ENCODE data around the gene SERPINA4. TPM values are rescaled to one million over a fixed set of nuclear protein-coding genes. Genes with fewer than 3 reads are reported as not detected.
A peak's percentile ranks its signal among the peaks of the same experiment; 100 is the strongest.

Gene SERPINA4
- total and polyA plus RNA-seq, 4 donors: not detected

- Histone ChIP-seq H3K4me1 (ENCODE audit: control insufficient read depth, insufficient read depth, low read length) (peaks cover 12% of the 10 kb centered on the region), H3K9me3 (ENCODE audit: control insufficient read depth, insufficient read depth, low read length) (peaks cover 2% of the 10 kb centered on the region), H3K36me3 (ENCODE audit: control insufficient read depth, insufficient read depth, low read length) (no peaks in the 10 kb centered on the region), H3K27ac (ENCODE audit: low read depth, low read length) (no peak overlapping the region), H3K27me3 (ENCODE audit: control insufficient read depth, insufficient read depth, low read length) (no peaks in the 10 kb centered on the region), H3K4me3 (ENCODE audit: low read depth, low read length) (no peak overlapping the region)
- DNase-seq (ENCODE audit: low read depth in 4 of 6, low spot score in 6 of 6): no peak
- WGBS (ENCODE audit: insufficient coverage): 87% methylated on average over 11 of the region's 12 CpGs
These were observed 19.0 kb upstream of the SERPINA4 start for GRCh38 chr14:94542111-94542810.

GRCh38 chr14:94542811-94543440 lies 18.3 kb upstream of the SERPINA4 start:
- no peaks in the 10 kb centered on the region for H3K36me3 ChIP-seq (ENCODE audit: control insufficient read depth, insufficient read depth, low read length)
- DNase-seq (ENCODE audit: low read depth in 4 of 6, low spot score in 6 of 6): no peak
- no peaks in the 10 kb centered on the region for H3K27me3 ChIP-seq (ENCODE audit: control insufficient read depth, insufficient read depth, low read length)
- 78% methylated on average over 8 of the region's 9 CpGs for WGBS (ENCODE audit: insufficient coverage)
- H3K4me3 ChIP-seq (ENCODE audit: low read depth, low read length): no peak overlapping the region
- H3K9me3 ChIP-seq (ENCODE audit: control insufficient read depth, insufficient read depth, low read length): peaks cover 2% of the 10 kb centered on the region
- peaks cover 12% of the 10 kb centered on the region for H3K4me1 ChIP-seq (ENCODE audit: control insufficient read depth, insufficient read depth, low read length)
- no peak overlapping the region for H3K27ac ChIP-seq (ENCODE audit: low read depth, low read length)

GRCh38 chr14:94543449-94544124 lies 17.7 kb upstream of the SERPINA4 start:
- DNase-seq (ENCODE audit: low read depth in 4 of 6, low spot score in 6 of 6): peak in 1 of 6 donors; percentile 18
- Histone ChIP-seq H3K36me3 (ENCODE audit: control insufficient read depth, insufficient read depth, low read length) (no peaks in the 10 kb centered on the region), H3K4me1 (ENCODE audit: control insufficient read depth, insufficient read depth, low read length) (peaks cover 12% of the 10 kb centered on the region), H3K27me3 (ENCODE audit: control insufficient read depth, insufficient read depth, low read length) (no peaks in the 10 kb centered on the region), H3K27ac (ENCODE audit: low read depth, low read length) (no peak overlapping the region), H3K9me3 (ENCODE audit: control insufficient read depth, insufficient read depth, low read length) (peaks cover 2% of the 10 kb centered on the region), H3K4me3 (ENCODE audit: low read depth, low read length) (no peak overlapping the region)
- 75% methylated on average over 14 of the region's 15 CpGs for WGBS (ENCODE audit: insufficient coverage)

- Histone ChIP-seq H3K36me3 (ENCODE audit: control insufficient read depth, insufficient read depth, low read length) (no peaks in the 10 kb centered on the region), H3K9me3 (ENCODE audit: control insufficient read depth, insufficient read depth, low read length) (peaks cover 2% of the 10 kb centered on the region), H3K4me3 (ENCODE audit: low read depth, low read length) (no peak overlapping the region), H3K4me1 (ENCODE audit: control insufficient read depth, insufficient read depth, low read length) (peaks cover 18% of the 10 kb centered on the region), H3K27ac (ENCODE audit: low read depth, low read length) (no peak overlapping the region), H3K27me3 (ENCODE audit: control insufficient read depth, insufficient read depth, low read length) (no peaks in the 10 kb centered on the region)
- WGBS (ENCODE audit: insufficient coverage): 47% methylated on average over 6 of the region's 7 CpGs
- DNase-seq (ENCODE audit: low read depth in 4 of 6, low spot score in 6 of 6): no peak
These were observed 16.5 kb upstream of the SERPINA4 start for GRCh38 chr14:94544726-94545125.

GRCh38 chr14:94545131-94545841 lies 16.0 kb upstream of the SERPINA4 start:
- Histone ChIP-seq H3K27ac (ENCODE audit: low read depth, low read length) (no peak overlapping the region), H3K4me3 (ENCODE audit: low read depth, low read length) (no peak overlapping the region), H3K4me1 (ENCODE audit: control insufficient read depth, insufficient read depth, low read length) (peaks cover 18% of the 10 kb centered on the region), H3K27me3 (ENCODE audit: control insufficient read depth, insufficient read depth, low read length) (no peaks in the 10 kb centered on the region), H3K36me3 (ENCODE audit: control insufficient read depth, insufficient read depth, low read length) (no peaks in the 10 kb centered on the region), H3K9me3 (ENCODE audit: control insufficient read depth, insufficient read depth, low read length) (peaks cover 2% of the 10 kb centered on the region)
- peak in 3 of 6 donors; percentile 37 to 94 (median 74) for DNase-seq (ENCODE audit: low read depth in 4 of 6, low spot score in 6 of 6)
- WGBS (ENCODE audit: insufficient coverage): 43% methylated on average over 13 of the region's 15 CpGs

GRCh38 chr14:94547151-94547680 lies 14.0 kb upstream of the SERPINA4 start:
- Histone ChIP-seq H3K9me3 (ENCODE audit: control insufficient read depth, insufficient read depth, low read length) (peaks cover 2% of the 10 kb centered on the region), H3K27ac (ENCODE audit: low read depth, low read length) (no peak overlapping the region), H3K27me3 (ENCODE audit: control insufficient read depth, insufficient read depth, low read length) (no peaks in the 10 kb centered on the region), H3K36me3 (ENCODE audit: control insufficient read depth, insufficient read depth, low read length) (no peaks in the 10 kb centered on the region), H3K4me3 (ENCODE audit: low read depth, low read length) (no peak overlapping the region), H3K4me1 (ENCODE audit: control insufficient read depth, insufficient read depth, low read length) (peaks cover 18% of the 10 kb centered on the region)
- DNase-seq (ENCODE audit: low read depth in 4 of 6, low spot score in 6 of 6): no peak
- 94% methylated on average over 7 of the region's 8 CpGs for WGBS (ENCODE audit: insufficient coverage)

- no peak for DNase-seq (ENCODE audit: low read depth in 4 of 6, low spot score in 6 of 6)
- Histone ChIP-seq H3K36me3 (ENCODE audit: control insufficient read depth, insufficient read depth, low read length) (no peaks in the 10 kb centered on the region), H3K4me3 (ENCODE audit: low read depth, low read length) (no peak overlapping the region), H3K27ac (ENCODE audit: low read depth, low read length) (no peak overlapping the region), H3K4me1 (ENCODE audit: control insufficient read depth, insufficient read depth, low read length) (peaks cover 18% of the 10 kb centered on the region), H3K27me3 (ENCODE audit: control insufficient read depth, insufficient read depth, low read length) (no peaks in the 10 kb centered on the region), H3K9me3 (ENCODE audit: control insufficient read depth, insufficient read depth, low read length) (peaks cover 2% of the 10 kb centered on the region)
- WGBS (ENCODE audit: insufficient coverage): 25% methylated on average over 2 of the region's 4 CpGs
These were observed 13.5 kb upstream of the SERPINA4 start for GRCh38 chr14:94547726-94548125.

GRCh38 chr14:94548131-94548998 lies 12.9 kb upstream of the SERPINA4 start:
- DNase-seq (ENCODE audit: low read depth in 4 of 6, low spot score in 6 of 6): no peak
- Histone ChIP-seq H3K27ac (ENCODE audit: low read depth, low read length) (no peak overlapping the region), H3K4me3 (ENCODE audit: low read depth, low read length) (no peak overlapping the region), H3K9me3 (ENCODE audit: control insufficient read depth, insufficient read depth, low read length) (peaks cover 2% of the 10 kb centered on the region), H3K36me3 (ENCODE audit: control insufficient read depth, insufficient read depth, low read length) (no peaks in the 10 kb centered on the region), H3K4me1 (ENCODE audit: control insufficient read depth, insufficient read depth, low read length) (peaks cover 18% of the 10 kb centered on the region), H3K27me3 (ENCODE audit: control insufficient read depth, insufficient read depth, low read length) (no peaks in the 10 kb centered on the region)
- 93% methylated on average over 13 of the region's 14 CpGs for WGBS (ENCODE audit: insufficient coverage)

Measured in spinal cord (tissue), 10 donors.